Activated CD4-positive, alpha-beta T cell treated with anti-CD3 and anti-CD28 coated beads, Interleukin-2, amount 50 U/mL, for 1 hour (primary cell): ENCODE results near the gene SPPL3.

Experiments used
- DNase-seq: peaks from one replicate; pipeline ENCODE4 v3.0.0-alpha.2; 2020

The SPPL3 gene

GRCh38 chr12:120767071-120768024 is 136.8 kb downstream of the SPPL3 start:
- no peak for DNase-seq

- no peak for DNase-seq
These were observed 137.6 kb downstream of the SPPL3 start for GRCh38 chr12:120766566-120766965.

- DNase-seq: no peak
These were observed 139.3 kb downstream of the SPPL3 start for GRCh38 chr12:120764816-120765215.

DNA sequence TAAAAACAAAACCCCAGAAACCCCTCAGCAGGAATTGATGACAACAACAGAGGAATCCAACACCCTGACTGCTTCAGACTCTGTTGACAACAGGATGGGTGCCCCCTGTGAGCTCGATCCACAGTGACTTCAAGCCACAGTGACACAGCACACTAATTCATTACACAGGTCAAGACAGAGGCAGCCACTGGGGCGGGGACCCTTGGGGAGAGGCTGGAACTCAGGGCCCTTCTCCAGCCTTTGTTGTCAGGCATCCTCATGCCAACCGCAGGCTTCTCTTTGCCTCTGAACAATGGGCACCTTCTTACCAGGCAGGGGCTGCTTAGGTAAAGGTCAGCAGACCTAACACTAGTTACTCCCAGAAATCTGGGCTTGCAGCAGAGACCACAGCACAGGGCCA is 140.9 kb downstream of the SPPL3 start:
- no peak for DNase-seq

GRCh38 chr12:120762086-120762485 is 142.1 kb downstream of the SPPL3 start:
- no peak for DNase-seq

GRCh38 chr12:120761519-120761934 is 142.6 kb downstream of the SPPL3 start:
- no peak for DNase-seq

DNA sequence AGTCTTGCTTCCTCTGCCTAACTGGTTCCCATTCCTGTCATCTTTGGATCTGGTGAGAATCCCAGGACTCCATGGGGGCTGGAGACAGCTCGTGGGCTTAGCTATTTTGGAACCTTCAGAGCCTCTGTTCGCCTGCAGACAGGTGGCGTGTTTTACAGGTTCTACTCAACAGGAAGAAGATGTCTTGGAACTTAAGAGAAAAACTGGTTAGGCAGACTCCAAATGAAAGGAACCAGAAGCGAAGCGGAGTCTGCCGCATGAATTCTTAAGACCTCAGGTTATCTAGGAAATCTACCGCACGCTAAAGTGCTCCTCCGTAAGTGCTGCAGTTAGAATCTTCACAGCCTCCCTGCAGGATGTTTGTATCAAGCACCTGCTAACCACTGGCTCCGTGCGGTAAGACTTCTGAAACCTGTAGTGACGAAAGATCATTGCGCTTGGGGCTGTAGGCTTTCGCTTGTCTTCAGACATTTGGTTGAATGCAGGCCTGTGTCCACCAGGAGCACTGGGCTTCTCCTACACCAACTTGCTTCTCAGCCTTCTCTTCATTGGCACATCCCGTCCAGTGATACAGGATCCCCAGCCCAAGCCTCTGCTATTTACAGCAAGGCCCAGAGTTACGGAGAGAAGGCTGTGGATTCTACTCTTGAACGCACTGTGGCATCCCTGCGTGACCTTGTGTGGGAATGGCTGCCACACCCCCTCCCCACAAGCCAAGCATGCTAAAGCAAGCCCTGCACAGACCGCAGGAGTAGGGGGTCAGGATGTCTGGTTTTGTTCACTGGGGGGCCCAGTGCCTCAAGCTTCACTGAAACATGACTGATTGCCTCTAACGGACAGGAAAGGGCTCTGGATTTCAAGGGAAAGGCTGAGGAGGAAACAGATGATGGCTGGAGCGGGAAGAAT is 143.6 kb downstream of the SPPL3 start:
- DNase-seq: peak; percentile 18

- no peak for DNase-seq
These were observed 144.4 kb downstream of the SPPL3 start for GRCh38 chr12:120759591-120760348.

- DNase-seq: no peak
These were observed 145.2 kb downstream of the SPPL3 start for GRCh38 chr12:120758798-120759590.

GRCh38 chr12:120757949-120758348 is 146.2 kb downstream of the SPPL3 start:
- no peak for DNase-seq

DNA sequence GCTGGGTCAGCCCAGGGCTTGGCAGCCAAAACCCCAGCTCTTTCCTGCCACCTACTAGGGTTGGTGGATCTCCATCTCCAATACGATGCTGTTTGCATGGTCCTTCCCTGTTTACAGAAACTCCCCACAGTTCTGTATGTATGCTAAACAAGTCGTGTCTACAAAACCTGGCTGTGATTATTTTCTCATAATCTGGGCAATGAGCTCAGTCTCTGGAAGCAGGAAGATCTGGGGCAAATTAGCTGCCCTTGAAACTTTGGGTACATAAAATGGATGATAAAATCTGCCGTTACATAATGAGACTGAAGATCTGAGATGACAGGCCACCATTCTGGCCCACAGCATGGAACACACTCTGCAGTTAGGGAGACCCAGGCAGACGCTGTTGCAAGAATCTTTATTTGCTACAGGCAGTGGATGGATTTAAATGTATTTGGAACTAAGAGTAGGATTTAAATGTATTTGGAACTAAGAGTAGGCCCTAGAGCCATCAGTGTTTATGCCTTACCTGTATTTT is 146.9 kb downstream of the SPPL3 start:
- no peak for DNase-seq

DNA sequence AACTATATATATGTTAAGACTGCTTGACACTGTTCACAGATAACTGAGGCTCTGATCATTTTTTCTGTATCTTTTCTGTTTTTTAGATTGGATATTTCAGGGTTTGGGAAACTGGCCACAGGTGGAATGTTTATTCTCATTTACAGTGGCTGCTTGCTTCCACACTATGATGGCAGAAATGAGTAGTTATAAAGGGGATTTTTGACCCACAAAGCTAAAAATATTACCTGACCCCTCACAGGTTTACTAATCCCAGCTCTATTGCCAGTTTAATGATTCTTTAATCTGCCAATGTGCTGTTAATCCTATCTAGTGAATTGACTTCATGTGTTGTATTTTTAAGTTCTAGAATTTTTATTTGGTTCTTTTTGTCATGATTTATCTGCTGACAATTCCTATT is 148.9 kb downstream of the SPPL3 start:
- no peak for DNase-seq

GRCh38 chr12:120754792-120755191 is 149.4 kb downstream of the SPPL3 start:
- no peak for DNase-seq

DNA sequence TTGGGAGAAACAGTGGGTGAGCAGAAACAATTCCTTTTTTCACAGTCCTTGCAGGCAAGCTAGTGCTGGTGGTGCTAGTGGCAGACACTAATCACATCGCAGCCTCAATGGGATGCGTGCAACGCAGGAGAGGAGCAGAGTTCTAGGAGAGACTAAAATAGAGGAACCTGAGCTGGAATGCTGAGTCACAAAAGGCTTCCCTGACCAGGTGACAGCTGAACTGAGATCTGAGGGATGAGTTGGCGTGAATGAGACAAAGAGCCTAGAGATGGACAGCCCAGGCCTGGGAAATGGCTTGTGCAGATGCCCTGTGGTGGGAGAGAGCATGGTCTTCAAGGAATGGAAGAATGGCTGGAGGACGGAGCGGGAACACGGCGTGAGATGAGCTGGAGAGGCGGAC is 152.8 kb downstream of the SPPL3 start:
- DNase-seq: no peak

DNA sequence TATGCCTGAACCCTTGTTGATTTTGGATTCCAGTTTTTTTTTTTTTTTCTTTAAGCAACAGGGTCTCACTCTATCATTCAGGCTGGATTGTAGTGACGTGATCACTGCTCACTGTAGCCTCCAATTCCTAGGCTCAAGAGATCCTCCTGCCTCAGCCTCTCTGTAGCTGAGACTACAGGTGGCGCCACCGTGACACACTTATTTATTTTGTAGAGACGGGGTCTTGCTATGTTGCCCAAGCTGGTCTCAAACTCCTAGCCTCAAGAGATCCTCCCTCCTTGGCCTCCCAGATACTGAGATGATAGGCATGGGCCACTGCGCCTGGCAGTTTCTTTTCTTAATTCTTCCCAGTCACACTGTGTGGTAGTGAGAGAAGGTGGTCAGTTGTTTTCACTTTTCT is 153.4 kb downstream of the SPPL3 start:
- DNase-seq: no peak

GRCh38 chr12:120749256-120749655 is 154.9 kb downstream of the SPPL3 start:
- no peak for DNase-seq

DNA sequence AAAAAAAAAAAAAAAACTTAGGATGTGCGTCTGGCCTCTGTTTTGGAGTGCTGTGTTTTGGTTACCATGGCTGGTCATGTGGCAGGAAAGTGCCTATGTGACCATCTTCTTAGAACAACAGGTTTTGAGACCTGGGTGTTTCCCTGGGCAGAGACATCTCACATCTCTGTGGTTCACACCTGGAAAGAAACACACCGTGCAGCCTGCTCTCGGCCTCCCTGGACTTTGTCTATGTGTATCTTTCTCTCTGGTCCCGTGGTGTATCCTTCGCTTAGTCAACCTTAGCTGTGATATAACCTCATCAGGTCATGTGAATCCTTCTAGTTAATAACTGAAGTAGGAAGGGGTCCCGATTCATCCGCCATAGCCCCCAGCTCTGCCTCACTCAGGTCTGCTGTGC is 155.9 kb downstream of the SPPL3 start:
- no peak for DNase-seq

DNA sequence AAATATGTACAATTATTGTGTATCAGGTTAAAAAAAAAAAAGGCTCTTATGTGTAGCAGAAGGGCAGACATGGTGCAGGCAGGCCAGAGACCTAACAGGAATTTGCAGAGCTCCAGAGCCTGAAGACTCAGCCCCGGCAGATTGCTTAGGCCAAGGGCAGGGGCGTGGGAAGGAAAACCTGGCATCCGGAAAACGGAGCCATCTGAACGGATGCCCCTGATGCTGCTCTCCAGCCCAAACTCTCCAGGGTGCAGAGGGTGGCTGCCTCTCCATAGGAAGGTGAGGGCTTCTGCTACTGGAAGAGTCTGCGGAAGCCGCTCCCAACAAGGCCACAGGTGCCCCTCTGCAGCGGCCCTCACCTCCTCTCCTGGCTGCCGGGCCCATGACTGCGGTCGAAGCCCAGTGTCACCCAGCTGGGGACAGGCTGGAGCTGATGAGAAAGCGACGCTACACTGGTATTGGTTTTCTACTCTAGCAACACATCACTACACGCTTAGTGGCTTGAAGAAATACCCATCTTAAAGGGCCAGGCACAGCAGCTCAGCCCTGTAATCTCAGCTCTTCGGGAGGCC is 159.2 kb downstream of the SPPL3 start:
- DNase-seq: no peak

- DNase-seq: no peak
These were observed 162.4 kb downstream of the SPPL3 start for GRCh38 chr12:120741476-120742421.

DNA sequence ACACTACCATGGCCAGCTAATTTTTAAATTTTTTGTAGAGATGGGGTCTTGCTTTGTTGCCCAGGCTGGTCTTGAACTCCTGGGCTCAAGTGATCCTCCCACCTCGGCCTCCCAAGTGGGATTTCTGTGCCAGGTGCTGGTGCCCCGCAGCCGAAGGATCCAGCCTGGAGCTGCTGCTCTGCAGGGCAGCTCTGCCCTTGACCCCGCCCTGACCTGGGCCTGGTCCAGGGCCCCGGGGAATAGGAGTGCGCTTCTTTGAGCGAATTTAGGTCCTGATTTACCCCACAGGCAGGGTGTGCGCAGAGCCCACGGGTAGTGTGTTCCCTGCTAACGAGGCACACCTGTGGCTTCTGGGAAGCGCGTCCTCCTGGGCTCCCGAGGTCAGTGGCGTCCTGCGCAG is 163.3 kb downstream of the SPPL3 start:
- DNase-seq: no peak
